Measurements from ENCODE around the gene MED13L.

Gene MED13L

DNA sequence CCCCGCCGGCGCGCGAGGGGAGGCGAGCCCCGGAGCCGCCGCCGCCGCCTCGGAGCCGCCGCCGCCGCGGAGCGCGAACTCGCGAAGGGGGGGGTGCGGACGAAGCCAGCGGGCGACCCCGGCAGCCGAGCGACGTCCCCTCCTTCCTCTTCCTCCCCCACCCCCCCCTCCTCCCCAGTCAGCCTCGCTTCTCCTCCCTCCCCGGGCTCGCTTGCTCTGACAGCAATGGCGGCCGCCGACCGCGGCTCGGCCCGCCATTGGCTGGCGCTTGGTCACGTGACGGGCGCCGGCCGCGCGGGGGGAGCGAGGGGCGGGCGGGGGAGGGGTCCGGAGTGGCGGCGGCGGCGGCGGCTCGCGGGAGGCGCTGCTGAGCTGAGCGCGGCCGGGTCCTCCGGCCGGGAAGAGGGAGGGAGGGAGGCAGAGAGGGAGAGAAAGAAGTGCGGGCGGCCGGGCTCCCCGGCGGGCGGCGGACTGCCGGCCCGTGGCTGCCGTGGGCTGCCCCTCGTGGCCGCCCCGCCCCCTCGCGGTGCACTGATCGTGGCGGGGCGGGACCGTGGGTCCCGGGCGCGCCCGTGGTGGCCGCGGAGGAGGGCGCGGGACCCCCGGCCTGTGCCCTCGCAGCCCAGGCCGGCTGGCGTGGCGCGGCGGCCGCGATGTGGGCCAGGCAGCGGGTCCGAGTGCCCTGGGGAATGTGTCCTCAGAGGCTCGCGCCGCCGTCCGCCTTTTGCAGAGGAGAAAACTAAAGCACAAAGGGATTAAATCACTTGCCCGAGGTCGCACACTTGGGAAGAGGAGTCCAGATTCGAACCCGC lies at the start of gene MED13L:
Gene MED13L, minus strand, starts transcription at position 227 of the 812 bp plus-strand sequence. CDS start 562 bp downstream, outside the sequence.
- peak; percentile 75 for DNase-seq

DNA sequence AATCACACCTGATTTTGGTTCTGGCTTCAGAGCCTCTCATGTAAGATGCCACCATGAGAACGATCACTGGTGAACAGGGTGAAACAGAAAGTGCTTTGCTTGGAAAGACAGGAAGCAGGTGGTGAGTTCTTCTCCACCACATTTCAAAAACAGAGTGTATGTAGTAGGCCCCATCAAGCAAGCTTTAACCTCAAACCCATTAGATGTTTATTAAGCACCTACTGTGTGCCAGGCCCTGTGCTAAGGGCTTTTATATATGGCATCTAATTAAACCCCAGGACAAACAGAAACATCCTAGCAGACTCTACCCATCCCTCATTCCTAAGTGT lies 47.8 kb upstream of the MED13L start:
- no peak for DNase-seq

DNA sequence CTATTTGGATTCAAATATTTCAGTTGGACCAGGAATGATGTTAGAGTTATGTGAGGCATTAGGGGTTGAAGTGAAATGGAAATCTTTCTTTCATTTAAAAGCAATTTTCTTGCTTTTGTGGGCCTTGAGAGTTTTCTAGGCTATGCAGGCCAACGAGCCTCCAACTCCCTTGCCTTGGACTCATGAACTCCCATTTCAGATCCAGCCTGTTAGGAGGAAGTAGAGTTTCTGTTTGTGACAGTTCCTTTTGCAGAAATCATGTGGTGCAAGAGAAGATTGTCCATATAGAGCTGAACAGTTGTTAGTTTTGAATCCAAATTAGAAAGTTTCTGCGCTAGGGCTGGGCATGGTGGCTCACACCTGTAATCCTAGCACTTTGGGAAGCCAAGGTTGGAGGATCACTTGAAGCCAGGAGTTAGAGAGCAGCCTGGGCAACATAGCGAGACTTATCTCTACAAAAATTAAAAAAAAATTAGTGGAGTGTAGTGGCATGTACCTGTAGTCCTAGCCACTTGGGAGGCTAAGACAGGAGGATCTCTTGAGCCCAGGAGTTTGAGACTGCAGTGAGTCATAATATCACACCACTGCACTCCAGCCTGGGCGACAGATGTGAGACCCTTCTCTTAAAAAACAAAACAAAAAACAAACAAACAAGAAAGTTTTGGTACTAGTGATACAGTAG lies 47.3 kb upstream of the MED13L start:
- no peak for DNase-seq

DNA sequence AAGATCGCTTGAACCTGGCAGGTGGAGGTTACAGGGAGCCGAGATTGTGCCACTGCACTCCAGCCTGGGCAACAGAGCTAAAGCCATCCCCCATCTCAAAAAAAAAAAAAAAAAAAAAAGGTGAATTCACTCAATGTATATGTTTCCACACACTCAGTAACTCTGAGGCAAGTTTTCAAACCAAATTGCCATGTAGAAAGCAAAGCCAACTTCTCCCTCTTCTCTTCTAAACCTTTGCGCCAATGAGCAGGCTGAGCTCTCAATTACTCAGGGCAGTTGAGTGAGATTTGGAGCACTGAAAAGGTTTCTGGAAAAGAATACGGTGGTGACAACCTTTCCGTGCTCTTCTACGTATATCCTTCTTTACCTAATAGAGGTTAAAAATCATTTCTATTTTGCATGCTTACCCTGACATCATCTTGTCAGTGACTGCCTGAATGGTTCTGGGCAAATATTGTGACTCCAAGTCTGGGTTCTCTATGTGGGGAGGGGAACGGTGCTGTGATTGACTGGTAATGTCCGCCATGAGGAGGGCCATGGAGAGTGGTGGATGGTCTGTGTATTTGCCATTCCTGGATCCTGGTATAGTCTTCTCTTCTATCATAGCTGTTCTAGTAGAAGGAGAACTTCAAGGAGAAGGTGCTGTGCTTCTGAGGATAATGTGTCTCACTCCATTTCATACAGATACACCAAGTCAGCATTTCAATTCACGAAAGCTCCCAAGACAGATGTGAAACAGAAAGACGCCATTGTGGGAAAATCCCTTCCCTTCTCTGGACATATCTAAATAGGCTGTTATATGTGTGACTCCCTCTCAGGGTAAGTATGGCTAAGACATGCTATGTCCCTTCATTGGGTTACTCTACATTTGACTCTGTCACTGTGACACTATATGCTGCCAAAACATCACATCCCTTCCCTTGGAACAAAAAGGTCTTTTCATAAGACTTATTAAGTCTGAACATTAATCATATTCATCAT lies 46.2 kb upstream of the MED13L start:
- no peak for DNase-seq

DNA sequence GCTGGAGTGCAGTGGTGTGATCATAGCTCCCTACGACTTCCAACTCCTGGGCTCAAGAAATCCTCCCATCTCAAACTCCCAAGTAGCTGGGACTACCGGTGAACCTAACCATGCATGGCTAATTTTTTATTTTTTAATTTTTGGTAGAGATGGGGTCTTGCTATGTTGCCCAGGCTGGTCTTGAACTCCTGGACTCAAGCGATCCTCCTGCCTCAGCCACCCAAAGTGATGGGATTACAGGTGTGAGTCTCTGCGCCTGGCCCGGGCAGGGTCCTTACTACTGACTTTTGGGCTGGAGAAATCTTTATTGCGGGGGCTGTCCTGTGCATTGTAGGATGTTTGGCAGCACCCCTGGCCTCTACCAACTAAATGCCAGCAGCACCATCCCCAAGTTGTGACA lies 44.4 kb upstream of the MED13L start:
- DNase-seq: no peak

DNA sequence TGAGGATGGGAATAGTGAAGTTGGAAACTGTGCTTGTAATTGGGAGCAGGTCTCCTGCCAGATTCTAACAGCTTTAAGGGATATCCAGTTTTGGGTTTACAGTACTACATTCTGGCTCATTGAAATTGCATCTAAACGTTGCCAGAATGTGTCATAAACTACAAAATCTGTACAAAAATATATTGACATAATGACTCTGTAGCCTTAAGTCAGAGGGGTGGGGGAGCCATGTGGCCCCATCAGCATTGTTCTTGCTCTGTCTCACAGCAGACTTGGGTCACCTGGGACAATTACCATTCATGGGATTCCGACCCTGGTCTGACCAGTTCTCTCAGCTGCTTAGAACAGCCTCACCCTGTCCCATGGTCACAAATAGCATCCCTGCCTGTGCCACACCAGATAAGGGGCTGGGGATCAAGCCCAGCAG lies 43.3 kb upstream of the MED13L start:
- no peak for DNase-seq

DNA sequence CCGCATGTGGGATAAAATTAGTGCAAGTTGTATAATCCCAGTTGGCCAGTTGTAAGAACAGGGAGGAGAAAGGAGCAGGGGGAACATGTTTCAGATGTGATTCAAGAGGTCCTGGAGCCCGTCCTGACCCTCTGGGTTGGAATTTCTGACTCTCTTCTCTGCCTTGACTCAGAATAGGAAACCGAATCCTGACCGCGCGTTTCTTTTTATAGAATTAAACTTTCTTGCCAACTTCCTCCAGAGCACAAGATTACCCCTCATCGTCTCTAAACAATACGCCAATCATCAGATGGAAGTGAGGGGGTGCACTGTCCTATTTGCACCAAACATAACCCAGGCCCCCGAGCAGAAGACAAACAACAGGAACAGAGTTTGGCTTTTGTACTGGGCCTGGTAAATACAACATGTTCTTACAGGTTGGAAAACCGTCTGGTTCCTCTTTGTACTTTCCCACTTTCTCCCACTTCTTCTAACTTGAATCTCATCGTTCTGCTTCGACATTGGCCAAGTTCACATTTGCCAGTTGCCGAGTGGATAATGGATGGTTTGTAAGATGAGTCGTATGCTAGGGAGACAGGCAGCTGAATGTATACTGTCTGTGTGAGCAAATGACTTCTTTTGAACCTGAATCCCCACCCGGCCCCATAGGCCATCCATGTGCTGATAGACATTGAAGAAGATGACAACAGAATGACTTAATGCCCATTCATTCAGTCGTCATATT lies 42.6 kb upstream of the MED13L start:
- DNase-seq: no peak

DNA sequence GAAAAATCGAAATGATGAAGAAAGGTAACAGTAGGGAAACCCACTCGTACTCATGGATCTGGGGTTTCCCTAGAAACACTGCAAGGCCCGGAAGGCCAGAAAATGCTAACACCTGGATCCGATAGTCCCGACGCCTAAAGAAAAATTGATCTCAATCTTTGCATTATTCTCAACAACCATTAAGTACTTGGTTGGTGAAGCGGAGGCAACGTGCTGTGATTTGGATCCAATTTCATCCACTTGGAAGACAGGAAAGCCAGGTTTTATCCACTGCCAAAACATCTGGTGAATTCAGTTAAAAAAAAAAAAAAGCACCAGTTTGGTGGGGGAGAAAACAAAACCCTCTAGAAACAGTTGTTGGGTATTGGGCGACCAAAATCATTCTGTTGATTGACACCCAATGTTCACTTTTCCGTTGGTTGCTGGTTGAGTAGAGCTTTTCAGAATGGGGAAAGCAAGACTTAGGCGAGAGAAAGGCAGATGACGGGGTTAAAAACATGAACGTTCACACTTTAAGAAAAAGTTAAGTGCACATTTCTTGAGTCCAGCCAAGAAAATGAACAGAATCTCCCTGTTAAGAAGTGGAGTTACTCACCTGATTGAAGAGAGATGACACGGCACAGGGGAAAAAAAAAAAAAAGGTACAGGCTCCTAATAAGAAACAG lies 41.9 kb upstream of the MED13L start:
- DNase-seq: no peak

DNA sequence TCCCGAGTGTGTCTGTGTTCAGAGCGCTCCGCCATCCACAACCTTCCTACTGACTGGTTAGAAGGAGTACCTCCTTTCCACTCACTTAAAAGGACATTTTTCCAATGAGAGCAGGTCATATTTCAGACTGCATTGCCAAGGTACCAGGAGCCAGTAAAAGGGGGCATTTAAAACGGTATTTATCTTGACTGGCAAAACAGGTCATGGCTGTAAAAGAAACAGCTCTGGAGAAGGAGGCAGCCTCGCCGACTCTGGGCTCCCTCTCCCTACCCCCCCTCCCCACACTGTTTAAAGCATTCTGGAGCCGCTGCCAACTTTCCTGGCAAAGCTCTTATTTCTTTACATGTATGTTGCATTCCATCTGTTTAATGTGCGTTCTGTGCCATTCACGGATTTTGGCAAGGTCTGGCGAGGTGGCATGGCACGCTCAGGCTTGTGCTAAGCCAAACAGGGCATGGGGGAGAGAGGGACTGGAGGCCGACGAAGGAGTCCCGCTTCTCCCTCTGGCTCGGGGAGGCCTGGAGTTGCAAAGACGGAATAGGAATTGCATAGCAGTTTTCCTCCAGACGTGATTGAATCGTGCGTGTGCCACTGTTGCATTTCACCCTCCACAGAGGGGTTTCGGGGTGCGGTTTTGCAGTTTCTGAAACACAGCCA lies 41.2 kb upstream of the MED13L start:
- no peak for DNase-seq

DNA sequence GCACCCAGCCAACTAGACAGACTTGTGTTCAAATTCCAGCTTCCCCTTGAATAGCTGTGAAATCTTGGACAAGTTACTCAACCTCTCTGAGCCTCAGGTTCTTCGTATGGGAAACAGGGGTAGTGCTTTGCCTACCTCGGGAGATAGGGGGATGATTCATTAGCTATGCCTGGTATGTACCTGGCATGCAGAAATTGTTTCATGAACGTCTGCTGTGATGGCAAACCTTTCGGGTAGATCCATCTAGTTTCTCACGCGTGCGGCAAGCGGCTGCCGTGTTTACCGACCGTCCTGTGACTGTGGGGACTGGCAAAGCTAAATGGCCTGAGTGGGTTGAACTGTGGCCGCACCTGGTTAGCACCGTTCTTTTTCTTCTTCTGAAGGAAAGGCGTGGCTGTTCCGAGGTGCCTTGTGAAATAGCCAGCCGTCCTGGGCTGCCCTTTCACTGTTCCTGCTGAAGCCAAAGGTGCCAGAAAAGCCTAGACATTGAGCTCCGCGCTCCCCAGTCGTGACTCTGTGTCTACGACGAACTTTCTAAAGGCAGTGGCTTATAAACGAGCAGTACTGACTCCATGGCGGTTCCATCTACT lies 40.6 kb upstream of the MED13L start:
- no peak for DNase-seq

DNA sequence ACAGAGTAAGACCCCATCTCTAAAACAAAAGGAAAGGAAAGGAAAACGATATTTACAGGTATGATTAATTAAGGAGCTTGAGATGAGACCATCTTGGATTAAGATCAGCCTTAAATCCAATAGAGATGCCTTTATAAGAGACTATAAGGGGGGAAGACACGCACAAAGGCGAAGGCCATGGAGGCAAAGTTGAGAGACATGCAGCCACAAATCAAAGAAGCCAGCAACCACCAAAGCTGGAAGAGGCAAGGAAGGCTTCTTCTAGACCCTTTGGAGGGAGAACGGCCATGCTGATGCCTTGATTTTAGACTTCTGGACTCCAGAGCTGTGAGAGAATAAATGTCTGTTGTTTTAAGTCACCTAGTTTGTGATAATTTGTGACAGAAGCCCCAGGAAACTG lies 39.6 kb upstream of the MED13L start:
- no peak for DNase-seq

DNA sequence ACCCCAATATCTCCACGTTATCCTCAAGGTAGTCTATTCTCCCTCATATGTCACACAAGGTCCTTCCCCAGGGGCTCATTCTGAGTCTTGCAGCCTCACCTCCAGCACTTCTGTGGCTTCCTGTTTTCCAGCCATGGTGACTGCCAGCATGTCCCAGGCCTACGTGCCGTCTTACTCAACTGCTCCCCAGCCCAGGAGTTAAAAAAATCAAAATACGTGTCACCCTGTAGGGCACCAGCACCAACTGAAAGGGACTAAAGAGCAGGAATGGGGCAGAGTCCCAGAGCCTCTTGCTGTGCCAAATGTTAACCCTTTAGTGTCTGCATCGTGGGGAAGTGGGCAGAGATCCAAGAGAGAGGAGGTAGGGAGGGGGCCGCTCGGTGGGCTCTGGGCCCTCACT lies 37.0 kb upstream of the MED13L start:
- no peak for DNase-seq

DNA sequence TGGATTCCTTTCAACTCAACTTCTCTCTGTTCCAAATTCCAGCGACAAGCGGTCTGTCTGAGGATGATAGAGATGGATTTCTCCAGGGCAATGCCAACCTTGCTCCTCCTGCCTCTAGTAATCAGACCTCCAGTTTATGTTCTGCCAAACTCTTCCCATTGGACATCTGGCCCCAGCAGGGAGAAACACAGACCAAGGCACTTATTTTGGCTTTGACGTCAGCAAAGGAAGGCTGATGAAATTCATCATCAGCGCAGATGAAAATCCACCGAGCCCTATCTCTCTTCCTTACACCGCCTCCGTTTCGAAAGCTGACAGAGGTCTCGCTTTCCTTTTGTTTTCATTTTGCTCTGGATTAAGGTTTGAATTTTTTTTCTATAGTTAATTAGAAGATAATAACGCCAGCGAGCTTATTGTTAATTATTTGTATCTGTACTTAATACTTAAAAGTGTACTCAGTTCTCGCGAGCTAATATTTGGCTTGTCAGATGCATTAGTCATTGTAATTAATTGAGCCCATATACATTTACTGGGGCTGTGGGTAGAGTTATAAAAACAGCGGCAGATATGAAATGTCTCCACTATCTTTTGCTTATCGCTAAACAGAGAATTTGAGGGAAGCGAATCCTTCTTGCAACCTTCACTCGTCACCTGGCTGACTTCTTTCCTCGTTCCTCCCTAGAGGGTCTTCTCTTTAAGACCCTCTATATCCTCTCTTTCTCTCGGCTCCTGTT lies 35.9 kb upstream of the MED13L start:
- DNase-seq: no peak

DNA sequence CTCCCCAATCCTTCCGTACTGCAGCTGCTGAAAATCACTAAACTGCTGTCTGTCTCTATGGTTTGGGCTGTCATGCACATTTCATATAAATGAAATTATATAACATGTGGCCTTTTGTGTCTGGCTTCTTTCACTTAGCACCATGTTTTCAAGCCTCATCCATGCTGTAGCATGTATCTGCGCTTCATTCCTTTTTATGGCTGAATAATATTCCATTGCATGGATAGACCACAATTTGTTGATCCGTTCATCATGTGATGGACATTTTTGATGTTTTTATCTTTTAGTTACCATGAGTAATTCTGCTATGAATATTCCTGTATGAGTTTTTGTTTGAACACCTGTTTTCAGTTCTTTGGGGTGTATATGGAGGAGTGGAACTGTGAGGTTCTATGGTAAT lies 32.6 kb upstream of the MED13L start:
- DNase-seq: no peak

DNA sequence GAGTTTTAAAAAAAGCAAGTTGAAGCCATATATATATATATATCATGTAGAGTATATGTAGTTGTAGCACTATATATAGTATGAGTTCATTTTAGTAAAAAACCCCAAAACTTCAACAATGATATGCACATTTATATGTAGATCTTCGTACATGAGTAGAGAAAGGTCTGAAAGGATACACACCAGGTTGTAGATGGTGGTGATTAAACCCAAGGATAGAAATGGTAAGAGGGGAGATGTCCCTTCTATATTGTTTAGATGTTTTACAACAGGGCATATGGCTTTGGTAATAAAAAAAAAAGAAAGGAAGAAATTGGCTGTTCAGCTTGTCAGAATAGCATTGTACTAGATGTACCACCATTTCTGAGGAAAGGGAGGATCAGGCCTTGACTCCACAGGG lies 31.9 kb upstream of the MED13L start:
- no peak for DNase-seq

DNA sequence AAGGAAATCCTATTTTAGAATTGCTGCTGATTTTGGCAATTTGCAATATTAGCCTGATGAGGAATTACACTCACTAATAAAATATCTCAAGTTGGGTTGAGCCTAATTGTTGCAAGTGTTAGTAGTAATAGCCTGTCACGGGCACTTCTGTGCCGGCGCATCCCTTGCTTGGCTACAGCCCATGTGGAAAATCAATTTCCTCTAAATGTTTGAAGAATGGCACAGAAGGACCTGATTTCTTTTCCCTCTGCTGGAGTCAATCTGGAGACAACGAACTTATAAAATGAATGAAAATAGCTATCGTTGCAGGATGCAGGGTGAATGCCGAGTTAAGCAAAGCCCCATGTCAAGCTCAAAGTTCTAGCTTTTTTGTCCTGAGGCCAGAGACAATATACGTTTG lies 31.2 kb upstream of the MED13L start:
- DNase-seq: no peak

DNA sequence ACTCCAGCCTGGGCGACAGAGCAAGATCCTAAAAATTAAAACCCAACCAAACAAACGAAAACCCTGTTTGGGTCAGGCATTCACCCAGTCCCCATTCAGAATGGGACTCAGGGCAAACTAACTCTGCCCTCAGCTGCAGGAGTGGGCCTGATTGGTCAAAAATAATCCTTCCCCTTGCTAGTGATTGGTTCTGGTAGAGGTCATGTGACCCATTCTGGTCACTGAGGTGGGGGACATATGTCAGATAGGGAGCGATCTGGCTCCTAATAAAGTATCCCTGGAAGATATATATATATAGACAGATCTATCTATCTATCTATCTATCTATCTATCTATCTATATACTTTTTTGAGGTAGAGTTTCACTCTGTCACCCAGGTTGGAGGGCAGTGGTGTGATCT lies 29.5 kb upstream of the MED13L start:
- DNase-seq: no peak

DNA sequence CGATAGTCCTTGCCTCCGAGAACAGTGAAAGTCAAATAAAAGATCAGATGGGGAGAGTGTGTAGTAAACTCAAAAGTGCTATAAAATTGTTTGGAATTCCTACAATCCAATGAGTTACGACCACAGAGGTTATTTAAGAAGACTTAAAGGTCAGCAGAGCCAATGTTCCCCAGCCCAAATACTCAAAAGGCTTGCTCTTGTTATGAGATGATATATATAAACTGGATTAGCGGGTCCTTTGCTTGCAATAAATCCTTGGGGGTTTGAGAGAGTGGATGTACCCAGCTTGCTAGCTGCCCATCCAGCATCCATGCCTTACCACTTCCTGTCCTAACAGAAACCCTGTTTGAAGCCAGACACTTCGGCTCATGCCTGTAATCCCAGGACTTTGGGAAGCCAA lies 29.0 kb upstream of the MED13L start:
- DNase-seq: no peak

DNA sequence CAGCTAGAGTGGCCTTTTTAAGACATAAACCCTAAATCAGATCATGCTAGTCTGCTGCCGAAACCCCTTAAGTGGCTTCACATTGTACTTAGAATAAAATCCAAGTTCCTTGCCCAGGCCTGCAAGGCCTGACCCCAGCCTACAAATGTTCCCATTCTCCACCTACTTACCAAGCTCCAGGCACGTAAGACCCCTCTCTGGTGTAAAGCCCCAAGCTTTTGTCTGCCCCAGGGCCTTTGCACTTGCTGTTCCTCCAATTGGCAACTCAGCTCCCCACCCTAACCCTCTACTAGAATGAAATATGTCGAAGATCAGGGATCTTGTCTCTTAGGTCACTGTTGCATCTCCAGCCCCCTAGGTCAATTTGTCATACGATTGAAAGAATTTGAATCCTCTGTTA lies 27.1 kb upstream of the MED13L start:
- no peak for DNase-seq

DNA sequence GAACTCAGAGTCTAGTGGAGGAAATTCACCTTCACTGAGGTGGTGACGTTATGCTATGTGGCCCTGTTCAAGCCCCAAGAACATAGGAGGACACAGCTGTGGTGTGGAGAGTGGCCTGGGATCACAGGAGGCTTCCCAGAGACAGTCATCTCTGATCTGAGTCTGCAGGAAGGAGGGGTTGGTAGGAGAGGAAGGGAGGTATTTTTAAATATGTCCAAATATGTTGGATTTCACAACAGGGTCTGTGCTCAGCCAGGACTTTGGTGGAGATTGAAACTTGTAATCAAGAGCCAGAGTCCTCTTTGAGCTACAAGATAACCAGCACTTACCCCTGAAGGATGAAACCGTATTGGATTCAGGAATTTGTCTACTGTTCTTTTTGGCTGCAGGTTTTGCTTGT lies 26.4 kb upstream of the MED13L start:
- no peak for DNase-seq

DNA sequence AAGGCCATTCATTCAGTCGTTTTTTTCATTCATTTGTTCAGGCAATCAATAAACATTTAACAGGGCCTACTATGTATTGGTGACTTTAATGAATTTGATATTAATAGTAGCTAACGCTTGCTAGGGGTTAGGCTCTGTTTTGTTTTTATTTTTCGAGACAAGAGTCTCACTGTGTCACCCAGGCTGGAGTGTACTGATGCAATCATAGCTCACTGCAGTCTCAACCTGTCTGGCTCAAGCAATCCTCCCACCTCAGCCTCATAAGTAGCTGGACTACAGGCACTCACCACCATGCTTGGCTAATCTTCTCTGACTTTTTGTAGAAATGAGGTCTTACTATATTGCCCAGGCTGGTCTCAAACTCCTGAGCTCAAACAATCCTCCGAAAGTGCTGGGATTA lies 25.6 kb upstream of the MED13L start:
- DNase-seq: no peak
